Muscle of arm (tissue), 12 donors: Measurements from ENCODE around the gene TNK2. TPM values are rescaled to one million over a fixed set of nuclear protein-coding genes. Genes with fewer than 3 reads are reported as not detected.
A peak's percentile ranks its signal among the peaks of the same experiment; 100 is the strongest.

Experiments used
- DNase-seq: peaks from one replicate; pipeline ENCODE4 v3.0.0-alpha.2; 2013
- polyA plus RNA-seq, 12 donors: library from polyadenylated mRNA; unstranded; fragments of 120-200 nt; gene quantifications; one replicate each; pipeline ENCODE4 v1.2.1, GENCODE V29; 2013; ENCODE audit not compliant: insufficient read length in 12 of 12

Gene TNK2
- polyA plus RNA-seq, 12 donors = 59.5 to 151 (median 111) TPM; not detected in 1

DNA sequence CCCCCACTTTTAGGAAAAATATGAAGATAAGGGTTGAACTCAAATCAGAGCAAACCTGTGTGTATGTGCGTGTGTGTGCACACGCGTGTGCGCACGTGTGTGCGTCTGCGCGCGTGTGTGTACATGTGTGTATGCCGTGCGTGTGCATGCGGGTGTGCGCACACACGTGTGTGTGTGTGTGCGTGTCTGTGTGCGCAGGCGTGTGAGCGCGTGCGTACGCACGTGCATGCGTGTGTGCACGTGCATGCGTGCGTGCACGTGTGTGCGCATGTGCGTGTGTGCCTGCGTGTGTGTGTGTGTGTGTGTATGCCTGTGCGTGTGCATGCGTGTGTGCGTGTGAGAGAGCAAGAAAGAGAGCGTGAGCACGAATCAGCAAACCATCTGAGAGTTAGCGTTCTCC, 20.7 kb downstream of the TNK2 start:
- DNase-seq = no peak

DNA sequence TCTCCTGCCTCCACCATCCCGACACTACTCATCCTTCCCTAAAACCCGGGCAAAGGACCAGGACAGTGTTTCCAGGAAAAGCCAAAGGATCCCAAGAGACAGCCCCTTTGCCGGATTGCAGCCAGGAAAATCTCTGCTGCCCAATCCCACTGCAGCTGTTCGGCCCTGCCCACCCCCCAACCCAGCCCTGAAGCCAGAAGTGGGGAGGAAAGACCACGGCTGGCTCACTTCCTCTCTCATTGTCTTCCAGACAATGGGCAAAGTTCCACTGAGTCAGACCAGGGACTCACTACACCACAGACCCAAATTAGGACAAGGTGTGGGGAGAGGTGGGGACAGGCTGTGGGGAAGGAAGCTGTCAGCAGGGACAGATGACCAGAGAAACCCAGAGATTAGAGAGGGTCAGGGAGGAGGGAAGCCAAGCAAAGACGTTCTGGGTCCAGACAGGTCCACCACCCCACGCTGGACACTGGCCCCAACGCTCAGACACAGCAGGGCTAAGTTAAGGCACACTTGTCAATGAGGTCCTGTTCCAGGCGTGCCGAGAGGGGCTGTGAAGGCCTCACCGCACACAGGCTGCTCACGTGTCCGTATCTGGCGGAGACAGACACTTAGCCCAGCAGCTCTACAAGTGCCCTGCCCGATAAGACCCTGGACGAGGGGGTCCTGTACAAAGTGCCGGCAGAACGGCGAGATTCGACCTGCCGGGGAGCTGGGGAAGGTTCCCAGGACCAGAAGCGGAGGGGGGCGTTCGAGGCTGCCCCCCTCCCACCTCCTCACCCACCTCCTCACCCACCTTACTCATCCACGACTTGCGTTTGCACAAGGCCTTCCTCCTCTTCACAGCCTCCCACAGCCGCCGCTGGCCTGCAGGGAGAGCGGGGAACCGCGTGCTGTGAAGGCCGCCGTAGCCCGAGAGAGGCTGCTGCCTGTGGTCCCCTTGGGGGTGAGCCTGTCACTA, 21.9 kb downstream of the TNK2 start:
- DNase-seq = peak; percentile 59

DNA sequence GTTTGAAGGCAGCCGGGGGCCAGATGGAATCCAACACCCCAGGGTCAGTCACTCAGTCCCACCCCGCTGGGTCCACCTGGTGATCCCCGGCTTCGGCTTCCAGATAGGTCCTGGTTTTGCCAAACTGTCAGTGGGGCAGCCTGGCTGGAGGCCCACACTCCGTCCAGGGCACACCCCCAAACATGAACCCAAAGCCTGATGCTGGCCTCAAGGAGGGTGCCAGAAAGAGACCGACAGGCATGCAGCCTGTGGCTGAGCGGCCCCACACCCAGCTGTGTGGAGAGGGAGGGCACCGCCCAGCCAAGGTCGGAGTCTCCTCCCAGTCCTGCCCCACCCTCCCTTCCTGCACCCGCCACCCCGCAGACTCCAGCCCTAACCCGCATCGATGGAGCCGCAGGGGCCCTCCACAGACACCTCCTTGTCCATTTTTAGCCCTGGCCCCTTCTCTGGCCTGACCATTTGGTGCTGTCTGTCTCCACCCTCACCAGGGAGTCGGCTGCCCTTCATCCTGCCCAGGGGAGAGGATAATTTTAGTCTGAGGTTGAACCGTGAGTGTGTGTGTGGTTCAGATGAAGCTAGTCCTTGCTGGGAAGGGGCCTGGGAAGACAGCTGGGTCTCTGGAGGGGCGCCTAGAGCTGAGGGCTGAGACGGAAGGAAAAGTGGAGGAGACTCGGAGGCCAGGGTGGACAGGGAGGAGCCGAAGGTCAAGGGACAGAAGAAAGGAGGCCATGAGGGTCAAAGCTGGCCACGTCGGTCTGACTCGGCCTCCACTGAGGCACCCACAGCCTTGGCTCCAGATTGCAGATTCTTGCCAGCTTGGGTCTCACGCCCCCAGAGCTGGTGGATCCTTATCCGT, 23.1 kb downstream of the TNK2 start:
- peak; percentile 25 for DNase-seq

GRCh38 chr3:195884691-195885035, 23.7 kb downstream of the TNK2 start:
- no peak for DNase-seq

- DNase-seq = no peak
Observed at GRCh38 chr3:195883801-195884200, 24.6 kb downstream of the TNK2 start.

DNA sequence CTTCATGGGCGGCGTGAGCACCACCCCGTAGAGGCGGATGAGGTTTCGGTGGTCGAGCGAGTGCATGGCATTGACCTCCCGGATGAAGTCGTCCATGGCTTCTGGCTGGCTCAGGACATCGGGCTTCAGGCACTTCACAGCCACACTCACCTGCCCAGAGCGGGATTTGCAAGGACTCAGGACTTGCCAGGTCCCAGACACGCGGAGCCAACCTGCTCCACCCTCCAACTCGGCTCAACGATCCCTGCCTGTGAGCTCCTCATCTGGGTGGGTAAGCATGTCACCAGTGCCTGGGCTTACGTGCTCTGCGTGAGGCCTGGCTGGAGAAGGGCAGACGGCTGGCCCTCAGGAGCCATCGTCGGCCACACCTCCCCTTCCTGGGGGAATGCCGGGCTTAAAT, 25.2 kb downstream of the TNK2 start:
- no peak for DNase-seq

DNA sequence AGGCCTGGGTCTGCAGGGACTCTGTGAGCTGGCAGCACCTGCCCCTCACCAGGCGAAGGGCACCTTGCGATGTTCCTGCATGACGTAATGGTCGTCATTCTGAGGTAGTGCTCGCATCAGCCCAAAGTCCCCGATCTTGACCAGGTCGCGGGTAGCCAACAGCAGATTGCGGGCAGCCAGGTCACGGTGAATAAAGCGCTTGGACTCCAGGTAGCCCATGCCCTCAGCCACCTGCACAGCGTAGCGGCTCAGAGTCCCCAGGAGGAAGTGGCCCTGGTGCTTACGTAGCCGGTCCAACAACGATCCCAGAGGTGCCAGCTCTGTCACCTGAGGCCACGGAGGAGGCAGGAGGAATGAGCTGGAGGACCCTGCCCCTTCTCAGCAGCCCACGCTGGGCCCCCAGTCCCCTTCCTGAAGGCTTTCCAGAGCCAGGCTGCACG, 26.3 kb downstream of the TNK2 start:
- DNase-seq = no peak

- no peak for DNase-seq
Observed at GRCh38 chr3:195881276-195881988, 26.9 kb downstream of the TNK2 start.

- DNase-seq = no peak
Observed at GRCh38 chr3:195880037-195880431, 28.3 kb downstream of the TNK2 start.

DNA sequence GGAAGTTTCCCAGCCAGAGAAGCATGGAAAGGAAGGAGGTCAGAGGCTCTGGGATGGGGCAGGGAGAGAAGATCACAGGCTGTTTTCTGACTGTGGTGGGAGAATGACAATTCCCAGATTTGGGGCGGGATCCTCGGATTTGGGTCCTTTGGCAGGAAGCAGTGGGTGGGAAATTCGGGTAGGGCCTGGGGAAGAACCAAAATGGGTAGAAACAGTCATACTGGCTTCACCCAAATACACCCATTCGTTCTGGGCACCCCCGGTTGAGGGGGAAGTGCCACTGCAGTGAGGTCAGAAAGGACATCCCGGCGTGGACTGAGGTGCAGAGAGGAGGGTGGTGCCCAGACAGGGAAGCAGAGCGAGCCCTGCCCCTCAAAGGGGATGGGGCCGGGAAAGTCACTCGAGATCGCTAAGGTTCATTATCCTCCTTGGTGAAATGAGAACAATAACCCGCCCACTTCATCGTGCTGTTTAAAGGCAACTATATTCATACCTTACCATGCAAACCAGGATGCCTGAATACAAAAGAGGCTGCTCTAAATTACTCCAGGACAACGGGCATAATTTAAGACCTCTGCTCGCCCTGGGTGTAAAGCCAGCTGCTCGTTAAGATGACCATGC, 28.8 kb downstream of the TNK2 start:
- no peak for DNase-seq

GRCh38 chr3:195878424-195879274, 29.7 kb downstream of the TNK2 start:
- no peak for DNase-seq

DNA sequence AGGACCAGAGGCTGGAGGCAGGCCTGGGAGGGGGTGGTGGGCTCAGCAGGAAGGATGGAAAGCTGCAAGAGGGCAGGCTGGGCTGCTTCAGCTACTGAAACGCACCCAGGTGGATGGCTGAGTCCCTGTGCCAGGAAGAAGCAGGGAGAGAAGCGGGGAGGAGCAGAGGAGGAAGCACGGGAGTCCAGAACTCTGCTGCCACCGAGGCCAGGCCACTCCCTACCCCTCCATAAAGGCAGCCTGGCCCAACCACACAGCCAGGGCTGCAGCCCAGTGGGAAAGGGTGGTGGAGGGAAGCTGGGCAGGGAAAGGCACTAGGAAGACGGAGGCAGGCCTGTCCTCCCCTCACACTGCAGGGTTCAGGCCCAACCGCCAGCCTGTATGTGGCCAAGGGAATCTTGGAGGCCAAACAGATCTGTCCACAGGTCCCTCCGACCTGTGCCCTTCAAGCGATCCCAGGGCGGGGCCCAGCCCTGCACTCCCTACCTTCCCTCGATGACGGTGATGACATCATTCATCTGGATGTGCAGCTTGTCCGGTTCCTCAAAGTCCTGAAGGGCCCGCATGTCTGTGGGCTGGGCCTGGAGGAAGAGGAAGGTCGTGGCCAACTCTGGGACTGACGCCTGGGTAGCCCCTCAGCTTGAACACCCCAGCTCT, 30.5 kb downstream of the TNK2 start:
- no peak for DNase-seq

GRCh38 chr3:195877136-195877715, 31.1 kb downstream of the TNK2 start:
- no peak for DNase-seq

GRCh38 chr3:195876297-195877064, 31.9 kb downstream of the TNK2 start:
- no peak for DNase-seq

DNA sequence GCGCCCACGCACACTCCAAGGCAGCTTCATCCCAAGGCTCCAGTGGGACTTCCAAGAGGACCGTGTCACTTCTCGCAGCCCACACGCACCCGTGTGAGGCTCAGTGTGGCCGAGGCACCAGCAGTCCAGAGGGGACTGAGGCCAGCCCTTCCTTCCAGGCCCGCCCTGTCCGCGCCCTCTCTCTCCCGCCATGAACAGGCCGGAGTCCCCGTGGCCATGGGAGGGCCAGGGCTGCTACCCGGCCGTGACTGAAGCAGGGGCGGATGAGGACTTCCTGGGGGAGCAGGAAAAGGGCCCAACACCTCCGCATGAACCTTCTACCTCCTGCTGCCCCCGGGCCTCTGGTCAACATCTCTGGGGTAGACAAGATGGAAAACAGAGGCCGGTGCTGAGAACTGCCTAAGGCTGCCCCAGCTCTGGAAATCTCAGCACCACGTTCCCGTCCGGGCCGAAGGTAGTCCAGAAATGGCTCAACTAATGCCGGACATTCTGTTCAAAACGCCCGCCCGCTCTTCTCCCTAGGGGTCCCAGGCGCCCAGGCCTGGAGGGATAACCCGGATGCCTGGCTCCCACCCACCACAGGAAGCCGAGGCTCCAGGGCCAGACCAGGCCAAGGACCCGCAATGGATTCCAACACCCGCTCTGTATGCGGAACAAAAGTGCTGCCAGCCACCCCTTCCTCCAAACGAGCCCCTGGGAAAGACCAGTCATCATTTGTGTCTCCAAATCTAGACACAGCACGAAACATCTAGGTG, 32.7 kb downstream of the TNK2 start:
- no peak for DNase-seq

DNA sequence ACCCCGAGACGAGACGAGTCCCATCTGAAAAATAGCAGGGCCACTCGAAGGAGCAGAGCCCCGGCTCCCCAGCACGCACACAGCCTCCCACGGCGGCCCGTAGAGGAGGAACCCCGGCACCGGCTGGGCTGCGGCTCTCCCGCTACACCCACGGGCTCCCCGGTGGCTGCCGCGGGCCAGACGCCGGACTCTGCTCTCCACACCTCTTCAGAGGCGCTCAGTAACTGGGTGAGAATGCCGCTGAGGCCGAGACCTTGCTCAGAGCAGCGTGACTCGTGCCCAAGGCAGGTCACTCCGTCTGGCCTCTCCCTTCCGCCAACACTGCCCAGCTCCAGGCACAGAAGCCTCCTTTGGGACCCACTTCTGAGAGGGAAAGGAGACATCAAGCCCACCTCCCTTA, 34.4 kb downstream of the TNK2 start:
- DNase-seq = no peak

DNA sequence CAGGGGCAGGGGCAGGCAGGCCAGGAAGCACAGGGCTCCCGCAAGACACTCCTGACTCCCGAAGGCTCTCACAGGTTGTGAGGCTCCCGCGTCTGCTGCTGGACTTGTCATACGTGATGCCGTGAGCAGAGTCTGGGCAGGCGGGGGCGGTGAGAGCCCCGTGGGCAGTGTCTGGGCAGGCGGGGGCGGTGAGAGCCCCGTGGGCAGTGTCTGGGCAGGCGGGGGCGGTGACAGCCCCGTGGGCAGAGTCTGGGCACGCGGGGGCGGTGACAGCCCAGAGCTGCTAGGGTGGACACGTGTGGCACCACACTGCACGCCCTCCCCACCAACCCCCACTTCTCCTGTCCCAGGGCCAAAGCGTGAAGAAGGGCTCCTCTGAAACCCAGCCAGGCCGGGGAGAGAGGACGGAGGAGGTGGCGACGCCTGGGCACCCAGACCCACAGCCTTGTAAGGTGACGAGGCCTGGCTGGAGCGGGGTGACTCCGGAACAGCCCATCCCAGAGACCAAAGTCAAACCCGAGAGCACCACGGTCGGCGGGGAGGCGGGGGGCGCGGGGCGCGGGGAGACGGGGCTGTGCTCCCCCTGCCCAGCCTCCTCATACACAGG, 35.0 kb downstream of the TNK2 start:
- DNase-seq = no peak

DNA sequence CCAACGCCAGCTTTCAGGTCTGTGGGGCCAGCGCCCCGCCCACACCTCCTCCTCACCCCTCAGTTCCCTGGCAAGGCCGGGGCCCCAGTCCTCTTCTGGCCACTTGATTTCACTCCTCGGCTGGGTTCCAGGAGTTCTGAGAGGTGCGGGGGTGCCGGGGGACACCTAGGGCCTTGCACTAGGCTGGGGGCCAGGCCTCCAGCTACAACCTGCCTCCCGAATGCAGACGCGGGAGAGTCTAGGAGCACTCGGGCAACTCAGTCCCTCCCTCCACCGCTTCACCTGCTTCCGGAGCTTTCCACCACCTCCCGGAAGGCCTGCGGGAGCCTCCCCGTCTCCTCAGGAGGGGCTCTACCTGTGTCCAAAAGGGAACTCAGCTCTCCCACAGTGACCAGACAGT, 35.6 kb downstream of the TNK2 start:
- DNase-seq = no peak
